Endodermal cell (in vitro differentiated cells): ENCODE data around the gene IL31. TPM values are rescaled to one million over a fixed set of nuclear protein-coding genes. Genes with fewer than 3 reads are reported as not detected.
"Not testable (repeated sequence)": the region's sequence is repeated elsewhere in the genome, so short reads cannot be mapped to it uniquely, and the experiment has no call there.

ENCODE experiments used
- DNase-seq: peaks from one replicate; pipeline ENCODE4 v3.0.0-alpha.2; 2017
- H3K27ac ChIP-seq: 2 replicates; pipeline ENCODE4 v1.5.1; 2013; ENCODE audit warnings: mild to moderate bottlenecking, low read depth, low read length, moderate library complexity
- H3K27me3 ChIP-seq: 2 replicates; pipeline ENCODE4 v1.6.1; 2013; ENCODE audit warnings: mild to moderate bottlenecking, low read length, moderate library complexity; ENCODE audit not compliant: insufficient read depth, control insufficient read depth, poor library complexity, severe bottlenecking
- H3K36me3 ChIP-seq: 2 replicates; pipeline ENCODE4 v1.7.0; 2013; ENCODE audit warnings: mild to moderate bottlenecking, low read length, moderate library complexity; ENCODE audit not compliant: control insufficient read depth, insufficient read depth
- H3K4me1 ChIP-seq: one replicate; pipeline ENCODE4 v1.7.0; 2013; ENCODE audit warnings: low read length; ENCODE audit not compliant: control insufficient read depth, insufficient read depth
- H3K4me3 ChIP-seq: 2 replicates; pipeline ENCODE4 v1.5.1; 2013; ENCODE audit warnings: mild to moderate bottlenecking, low read length, moderate library complexity
- H3K9ac ChIP-seq: 2 replicates; pipeline ENCODE4 v1.6.1; 2013; ENCODE audit warnings: mild to moderate bottlenecking, low read length, moderate library complexity; ENCODE audit not compliant: poor library complexity, severe bottlenecking; ENCODE audit errors: extremely low read depth
- H3K9me3 ChIP-seq: 2 replicates; pipeline ENCODE4 v1.6.1; 2013; ENCODE audit warnings: mild to moderate bottlenecking, low read length, moderate library complexity; ENCODE audit not compliant: control insufficient read depth
- H3K27ac Mint-ChIP-seq: 2 replicates; pipeline ENCODE4 v1.8.0; 2020; ENCODE audit warnings: mixed read lengths
- H3K27me3 Mint-ChIP-seq: 2 replicates; pipeline ENCODE4 v1.8.0; 2021; ENCODE audit warnings: mild to moderate bottlenecking, mixed read lengths; ENCODE audit not compliant: insufficient read depth
- H3K36me3 Mint-ChIP-seq: 2 replicates; pipeline ENCODE4 v1.8.0; 2020; ENCODE audit warnings: low read depth, mixed read lengths
- H3K4me1 Mint-ChIP-seq: 2 replicates; pipeline ENCODE4 v1.8.0; 2020; ENCODE audit warnings: mixed read lengths
- H3K4me3 Mint-ChIP-seq: 2 replicates; pipeline ENCODE4 v1.8.0; 2020; ENCODE audit warnings: mild to moderate bottlenecking, moderate library complexity, mixed read lengths
- H3K9me3 Mint-ChIP-seq: 2 replicates; pipeline ENCODE4 v1.8.0; 2020; ENCODE audit warnings: mild to moderate bottlenecking, mixed read lengths
- CTCF ChIP-seq: fragments of 200-600 bp; sonication (generic); conservative IDR thresholded peaks from 2 replicates; pipeline ENCODE4 v1.5.0; 2021; ENCODE audit warnings: antibody characterized with exemption, mild to moderate bottlenecking
- WGBS, 2 experiments: methylation state at CpG; one replicate each; pipeline versions ENCODE4 v1.1.5 to v1.1.7; 2013; ENCODE audit warnings: missing lambda C conversion rate in 2 of 2, mixed read lengths in 1 of 2; ENCODE audit not compliant: insufficient coverage in 1 of 2, insufficient read length in 1 of 2; 5-methylcytosine and 5-hydroxymethylcytosine counted together
- total RNA-seq, 2 donors: library from RNA; stranded (reverse); fragmentation: NEBNext Ultra II Directional in 1 of 2; extraction: Animal tissue kit (Norgen Biotek cat#: 25700) in 1 of 2; gene quantifications; 2 replicates in 1 of 2; 3 replicates in 1 of 2; pipeline ENCODE4 v1.2.1, GENCODE V29; 2021

Gene IL31
- total RNA-seq, 2 donors from 2014 or later, result not detected

GRCh38 chr12:122184517-122184916 lies 10.5 kb upstream of the IL31 start:
- no peak overlapping the region for H3K9ac ChIP-seq
- DNase-seq, result no peak
- peaks cover 12% of the 10 kb centered on the region for H3K27me3 ChIP-seq
- Mint-ChIP-seq H3K36me3 (no peaks in the 10 kb centered on the region), H3K27ac (no peak overlapping the region), H3K9me3 (no peaks in the 10 kb centered on the region), H3K4me1 (no peaks in the 10 kb centered on the region), H3K4me3 (peak overlapping the region; percentile 58), H3K27me3 (peaks cover 28% of the 10 kb centered on the region)
- no peaks in the 10 kb centered on the region for H3K9me3 ChIP-seq
- no peak overlapping the region for H3K4me3 ChIP-seq
- no peaks in the 10 kb centered on the region for H3K36me3 ChIP-seq
- TF ChIP-seq CTCF, result no peak
- H3K4me1 ChIP-seq, result no peaks in the 10 kb centered on the region
- 87 to 90% methylated on average over 10 to 18 of the region's 18 CpGs for WGBS, 2 experiments
- no peak overlapping the region for H3K27ac ChIP-seq

- H3K36me3 Mint-ChIP-seq, result no peaks in the 10 kb centered on the region
- peaks cover 28% of the 10 kb centered on the region for H3K27me3 Mint-ChIP-seq
- no peak for TF ChIP-seq CTCF
- H3K27me3 ChIP-seq, result peaks cover 12% of the 10 kb centered on the region
- H3K27ac ChIP-seq, result no peak overlapping the region
- H3K9me3 Mint-ChIP-seq, result no peaks in the 10 kb centered on the region
- H3K36me3 ChIP-seq, result no peaks in the 10 kb centered on the region
- WGBS, 2 experiments, result 78 to 81% methylated on average over 8 to 10 of the region's 10 CpGs
- no peaks in the 10 kb centered on the region for H3K9me3 ChIP-seq
- H3K4me1 Mint-ChIP-seq, result no peaks in the 10 kb centered on the region
- H3K27ac Mint-ChIP-seq, result no peak overlapping the region
- H3K4me1 ChIP-seq, result no peaks in the 10 kb centered on the region
- no peak overlapping the region for H3K9ac ChIP-seq
- peak overlapping the region; percentile 58 for H3K4me3 Mint-ChIP-seq
- H3K4me3 ChIP-seq, result peak overlapping the region; percentile 69
- DNase-seq, result peak; percentile 63
These were observed 9.5 kb upstream of the IL31 start for GRCh38 chr12:122183588-122183940.

GRCh38 chr12:122182887-122183587 lies 9.0 kb upstream of the IL31 start, which contains the start of gene LRRC43:
Gene LRRC43 (plus strand): TSS chr12:122183123. CDS start chr12:122183145, 22 bp downstream.
- H3K27ac Mint-ChIP-seq, result no peak within 1 kb of the TSS
- H3K36me3 Mint-ChIP-seq, result no peaks in the 10 kb centered on the region
- H3K9ac ChIP-seq, result no peak within 1 kb of the TSS
- peaks cover 12% of the 10 kb centered on the region for H3K27me3 ChIP-seq
- WGBS, 2 experiments, result 11 to 22% methylated on average over 14 to 63 of the region's 63 CpGs
- TF ChIP-seq CTCF, result no peak
- H3K4me1 ChIP-seq, result no peaks in the 10 kb centered on the region
- H3K27me3 Mint-ChIP-seq, result peaks cover 28% of the 10 kb centered on the region
- no peaks in the 10 kb centered on the region for H3K4me1 Mint-ChIP-seq
- H3K27ac ChIP-seq, result no peak within 1 kb of the TSS
- H3K4me3 ChIP-seq, result peak within 1 kb of the TSS; percentile 69
- peak within 1 kb of the TSS; percentile 58 for H3K4me3 Mint-ChIP-seq
- peak; percentile 91 for DNase-seq
- no peaks in the 10 kb centered on the region for H3K9me3 Mint-ChIP-seq
- no peaks in the 10 kb centered on the region for H3K9me3 ChIP-seq
- no peaks in the 10 kb centered on the region for H3K36me3 ChIP-seq

- H3K4me1 ChIP-seq, H3K9me3 Mint-ChIP-seq, H3K27me3 Mint-ChIP-seq, H3K27ac ChIP-seq, H3K36me3 Mint-ChIP-seq, DNase-seq, H3K27me3 ChIP-seq, H3K36me3 ChIP-seq, H3K4me1 Mint-ChIP-seq, H3K9me3 ChIP-seq, H3K4me3 ChIP-seq, H3K27ac Mint-ChIP-seq, H3K4me3 Mint-ChIP-seq, H3K9ac ChIP-seq: not testable (repeated sequence)
- WGBS, 2 experiments, result 94 to 100% methylated on average over 2 to 4 of the region's 4 CpGs
These were observed 2.5 kb upstream of the IL31 start for GRCh38 chr12:122176473-122176872.
